Panc1 (cell line): ENCODE data around the gene TPGS1. TPM values are rescaled to one million over a fixed set of nuclear protein-coding genes. Genes with fewer than 3 reads are reported as not detected.

Source experiments
- ATAC-seq: fragments of 200-7000 bp; cut with Tn5 transposase; 2 replicates; pipeline ENCODE4 v1.9.1; 2020; ENCODE audit warnings: mild to moderate bottlenecking, moderate library complexity
- BruUV-seq: library from RNA; stranded (reverse); fragments of 400-500 nt; replicated peaks from 2 replicates; lab custom pipeline; 2021; lab: Mats Ljungman, UMichigan
- CTCF ChIA-PET: fragments of 300-600 bp; sonication (Branson Sonifier 250); formaldehyde crosslinking; loops from one replicate; lab custom pipeline; 2022; ENCODE audit warnings: antibody characterized with exemption; lab: Charles Lee
- POLR2A ChIA-PET: fragments of 300-600 bp; sonication (Branson Sonifier 250); formaldehyde crosslinking; loops from one replicate; lab custom pipeline; 2022; ENCODE audit warnings: antibody characterized with exemption; lab: Charles Lee
- DNase-seq: peaks from one replicate; pipeline ENCODE4 v3.0.0-alpha.2; 2010; ENCODE audit warnings: low read depth, low spot score
- H3K27ac ChIP-seq: 2 replicates; pipeline ENCODE4 v1.5.1; 2011; ENCODE audit warnings: mild to moderate bottlenecking, low read length, inconsistent platforms
- H3K27me3 ChIP-seq: fragments of 200-500 bp; sonication (Bioruptor generic); 2 replicates; pipeline ENCODE4 v1.6.0; 2014; ENCODE audit warnings: low read length, inconsistent platforms; ENCODE audit not compliant: control insufficient read depth, insufficient read depth
- H3K36me3 ChIP-seq: fragments of 200-500 bp; sonication (Bioruptor generic); 2 replicates; pipeline ENCODE4 v1.5.1; 2014; ENCODE audit warnings: inconsistent platforms, mild to moderate bottlenecking, low read length, moderate library complexity; ENCODE audit not compliant: control insufficient read depth, insufficient read depth
- H3K4me1 ChIP-seq: 2 replicates; pipeline ENCODE4 v1.5.1; 2011; ENCODE audit warnings: inconsistent platforms, mild to moderate bottlenecking, low read length, moderate library complexity; ENCODE audit not compliant: control insufficient read depth, insufficient read depth
- H3K4me3 ChIP-seq, 2 experiments: 2 replicates each; pipeline ENCODE4 v1.5.1; 2011 to 2012; ENCODE audit warnings: low read depth in 2 of 2, low read length in 2 of 2, mild to moderate bottlenecking in 2 of 2, inconsistent platforms in 1 of 2, moderate library complexity in 1 of 2
- H3K9me3 ChIP-seq: fragments of 200-500 bp; sonication (Bioruptor generic); 2 replicates; pipeline ENCODE4 v1.5.1; 2014; ENCODE audit warnings: low read depth, mild to moderate bottlenecking, inconsistent platforms, low read length, moderate library complexity; ENCODE audit not compliant: control insufficient read depth, insufficient read depth
- POLR2AphosphoS5 ChIP-seq: IDR thresholded peaks from 2 replicates; pipeline ENCODE4 v1.6.1; 2012; ENCODE audit warnings: mild to moderate bottlenecking, low read depth, low read length, moderate library complexity
- SIN3A ChIP-seq: IDR thresholded peaks from 2 replicates; pipeline ENCODE4 v1.6.1; 2012; ENCODE audit warnings: low read depth, mild to moderate bottlenecking, low read length, moderate library complexity, borderline replicate concordance; ENCODE audit not compliant: insufficient read depth
- TCF7L2 ChIP-seq: IDR thresholded peaks from 2 replicates; pipeline ENCODE4 v1.6.1; 2011; ENCODE audit warnings: mild to moderate bottlenecking, low read depth, low read length, inconsistent platforms
- in situ Hi-C: cut with HindIII; loops from 2 replicates; pipeline ENCODE4 v1.10.0; 2016; ENCODE audit warnings: low sequenced_read_pairs, low pct_unique_long_range_greater_than_20kb
- intact Hi-C: fragments of 100-400 bp; cut with micrococcal nuclease; formaldehyde crosslinking; loops from one replicate; pipeline ENCODE4 v1.10.0; 2022; ENCODE audit not compliant: unreplicated experiment
- total RNA-seq: library from RNA; stranded (reverse); gene quantifications from one replicate; pipeline ENCODE4 v1.2.1, GENCODE V29; 2021; ENCODE audit not compliant: unreplicated experiment
- TF ChIP-seq, protein P1 (sequence below), 2 experiments: IDR thresholded peaks; 2 replicates each; pipeline ENCODE4 v1.6.1; 2011 to 2012; ENCODE audit warnings: low read depth in 2 of 2, control low read depth in 1 of 2, low read length in 1 of 2, mild to moderate bottlenecking in 1 of 2, moderate library complexity in 1 of 2; ENCODE audit not compliant: insufficient read depth in 1 of 2
- TF ChIP-seq, protein P2 (sequence below): fragments of 450-650 bp; IDR thresholded peaks from 2 replicates; pipeline ENCODE4 v1.5.1; 2017; ENCODE audit warnings: mild to moderate bottlenecking

TPGS1 gene
- total RNA-seq, 1 experiment from 2014 or later: 17.6 TPM

DNA sequence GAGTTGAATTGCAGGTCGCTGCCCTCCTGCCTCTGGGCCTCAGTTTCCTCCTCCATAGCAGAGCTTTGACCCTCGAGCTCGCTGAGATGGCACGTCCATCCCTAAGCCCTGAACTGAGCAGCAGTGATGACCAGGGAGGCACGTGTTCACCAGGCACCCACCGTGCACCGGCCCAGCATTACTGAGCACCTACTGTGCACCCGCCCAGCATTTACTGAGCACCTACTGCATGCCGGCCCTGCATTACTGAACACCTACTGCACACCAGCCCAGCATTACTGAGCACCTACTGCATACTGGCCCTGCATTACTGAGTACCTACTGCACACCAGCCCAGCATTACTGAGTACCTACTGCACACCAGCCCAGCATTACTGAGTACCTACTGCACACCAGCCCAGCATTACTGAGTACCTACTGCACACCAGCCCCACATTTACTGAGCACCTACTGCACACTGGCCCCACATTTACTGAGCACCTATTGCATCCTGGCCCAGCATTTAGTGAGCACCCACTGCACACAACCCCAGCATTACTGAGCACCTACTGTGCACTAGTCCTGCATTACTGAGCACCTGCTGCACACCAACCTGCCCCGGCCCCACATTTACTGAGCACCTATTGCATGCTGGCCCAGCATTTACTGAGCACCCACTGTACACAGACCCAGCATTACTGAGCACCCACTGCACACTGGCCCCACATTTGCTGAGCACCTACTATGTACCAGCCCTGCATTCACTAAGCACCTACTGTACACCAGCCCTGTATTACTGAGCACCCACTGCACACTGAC is 6.3 kb downstream of the TPGS1 start:
- Histone ChIP-seq H3K4me1 (peaks cover 4% of the 10 kb centered on the region; the same call in 1 of the 2 replicates), H3K4me3 (no peak overlapping the region), H3K9me3 (no peaks in the 10 kb centered on the region), H3K27ac (no peak overlapping the region), H3K36me3 (no peaks in the 10 kb centered on the region), H3K27me3 (no peaks in the 10 kb centered on the region)
- DNase-seq (no peak), ATAC-seq (no peak; the same call in 1 of the 2 replicates)
- in situ Hi-C loops: no loop called here
- intact Hi-C loops: no loop called here
- CTCF ChIA-PET: interaction anchor here (0.6 kb wide), 1 partner anchor 112 kb away, joined by 3 read pairs; no protein-coding TSS in a partner anchor
- POLR2A ChIA-PET: no interaction called here
- TF ChIP-seq TCF7L2: no peak
- TF ChIP-seq, protein P1, sequence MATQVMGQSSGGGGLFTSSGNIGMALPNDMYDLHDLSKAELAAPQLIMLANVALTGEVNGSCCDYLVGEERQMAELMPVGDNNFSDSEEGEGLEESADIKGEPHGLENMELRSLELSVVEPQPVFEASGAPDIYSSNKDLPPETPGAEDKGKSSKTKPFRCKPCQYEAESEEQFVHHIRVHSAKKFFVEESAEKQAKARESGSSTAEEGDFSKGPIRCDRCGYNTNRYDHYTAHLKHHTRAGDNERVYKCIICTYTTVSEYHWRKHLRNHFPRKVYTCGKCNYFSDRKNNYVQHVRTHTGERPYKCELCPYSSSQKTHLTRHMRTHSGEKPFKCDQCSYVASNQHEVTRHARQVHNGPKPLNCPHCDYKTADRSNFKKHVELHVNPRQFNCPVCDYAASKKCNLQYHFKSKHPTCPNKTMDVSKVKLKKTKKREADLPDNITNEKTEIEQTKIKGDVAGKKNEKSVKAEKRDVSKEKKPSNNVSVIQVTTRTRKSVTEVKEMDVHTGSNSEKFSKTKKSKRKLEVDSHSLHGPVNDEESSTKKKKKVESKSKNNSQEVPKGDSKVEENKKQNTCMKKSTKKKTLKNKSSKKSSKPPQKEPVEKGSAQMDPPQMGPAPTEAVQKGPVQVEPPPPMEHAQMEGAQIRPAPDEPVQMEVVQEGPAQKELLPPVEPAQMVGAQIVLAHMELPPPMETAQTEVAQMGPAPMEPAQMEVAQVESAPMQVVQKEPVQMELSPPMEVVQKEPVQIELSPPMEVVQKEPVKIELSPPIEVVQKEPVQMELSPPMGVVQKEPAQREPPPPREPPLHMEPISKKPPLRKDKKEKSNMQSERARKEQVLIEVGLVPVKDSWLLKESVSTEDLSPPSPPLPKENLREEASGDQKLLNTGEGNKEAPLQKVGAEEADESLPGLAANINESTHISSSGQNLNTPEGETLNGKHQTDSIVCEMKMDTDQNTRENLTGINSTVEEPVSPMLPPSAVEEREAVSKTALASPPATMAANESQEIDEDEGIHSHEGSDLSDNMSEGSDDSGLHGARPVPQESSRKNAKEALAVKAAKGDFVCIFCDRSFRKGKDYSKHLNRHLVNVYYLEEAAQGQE (IDR thresholded peaks at IDR 0.05; ENCODE audit: insufficient read depth in 1 of 2, low read depth in 2 of 2, low read length in 1 of 2): no peak
- no peak for TF ChIP-seq POLR2AphosphoS5
- no peak for TF ChIP-seq SIN3A
- TF ChIP-seq, protein P2, sequence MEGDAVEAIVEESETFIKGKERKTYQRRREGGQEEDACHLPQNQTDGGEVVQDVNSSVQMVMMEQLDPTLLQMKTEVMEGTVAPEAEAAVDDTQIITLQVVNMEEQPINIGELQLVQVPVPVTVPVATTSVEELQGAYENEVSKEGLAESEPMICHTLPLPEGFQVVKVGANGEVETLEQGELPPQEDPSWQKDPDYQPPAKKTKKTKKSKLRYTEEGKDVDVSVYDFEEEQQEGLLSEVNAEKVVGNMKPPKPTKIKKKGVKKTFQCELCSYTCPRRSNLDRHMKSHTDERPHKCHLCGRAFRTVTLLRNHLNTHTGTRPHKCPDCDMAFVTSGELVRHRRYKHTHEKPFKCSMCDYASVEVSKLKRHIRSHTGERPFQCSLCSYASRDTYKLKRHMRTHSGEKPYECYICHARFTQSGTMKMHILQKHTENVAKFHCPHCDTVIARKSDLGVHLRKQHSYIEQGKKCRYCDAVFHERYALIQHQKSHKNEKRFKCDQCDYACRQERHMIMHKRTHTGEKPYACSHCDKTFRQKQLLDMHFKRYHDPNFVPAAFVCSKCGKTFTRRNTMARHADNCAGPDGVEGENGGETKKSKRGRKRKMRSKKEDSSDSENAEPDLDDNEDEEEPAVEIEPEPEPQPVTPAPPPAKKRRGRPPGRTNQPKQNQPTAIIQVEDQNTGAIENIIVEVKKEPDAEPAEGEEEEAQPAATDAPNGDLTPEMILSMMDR: no peak
- BruUV-seq: no TSS peak

DNA sequence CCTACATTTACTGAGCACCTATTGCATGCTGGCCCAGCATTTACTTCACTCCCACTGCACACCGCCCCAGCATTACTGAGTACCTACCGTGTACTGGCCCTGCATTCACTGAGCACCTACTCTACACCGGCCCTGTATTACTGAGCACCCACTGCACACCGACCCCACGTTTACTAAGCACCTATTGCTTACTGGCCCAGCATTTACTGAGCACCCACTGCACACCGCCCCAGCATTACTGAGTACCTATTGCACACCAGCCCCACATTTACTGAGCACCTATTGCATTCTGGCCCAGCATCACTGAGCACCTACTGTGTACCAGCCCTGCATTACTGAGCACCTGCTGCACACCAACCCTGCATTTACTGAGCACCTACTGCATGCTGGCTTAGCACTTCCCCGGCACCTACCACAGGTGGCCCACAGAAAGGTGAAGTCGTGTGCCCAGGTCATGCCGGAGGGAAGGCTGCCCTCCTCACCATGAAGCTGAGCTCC is 6.9 kb downstream of the TPGS1 start:
- no peaks in the 10 kb centered on the region for H3K9me3 ChIP-seq
- no peak for DNase-seq
- ChIA-PET CTCF (no interaction called here), POLR2A (no interaction called here)
- ATAC-seq: no peak
- no TSS peak for BruUV-seq
- TF ChIP-seq, protein P1 (IDR thresholded peaks at IDR 0.05; ENCODE audit: insufficient read depth in 1 of 2, low read depth in 2 of 2, low read length in 1 of 2): no peak
- TF ChIP-seq SIN3A: no peak
- TF ChIP-seq, protein P2: no peak
- no peak for TF ChIP-seq POLR2AphosphoS5
- no peak for TF ChIP-seq TCF7L2
- in situ Hi-C loops (no loop called here), intact Hi-C loops (no loop called here)
- no peak overlapping the region for H3K4me3 ChIP-seq
- H3K4me1 ChIP-seq: peaks cover 4% of the 10 kb centered on the region; the same call in 1 of the 2 replicates
- H3K27ac ChIP-seq: no peak overlapping the region
- no peaks in the 10 kb centered on the region for H3K27me3 ChIP-seq
- no peaks in the 10 kb centered on the region for H3K36me3 ChIP-seq
